ENCODE data around the gene PIK3C2G.

The PIK3C2G gene

GRCh38 chr12:18421867-18422266, 160.5 kb downstream of the PIK3C2G start:
- no peak for DNase-seq

- no peak for DNase-seq
Observed at GRCh38 chr12:18422871-18423270, 161.6 kb downstream of the PIK3C2G start.

- DNase-seq, result no peak
Observed at GRCh38 chr12:18424857-18425256, 163.5 kb downstream of the PIK3C2G start.

GRCh38 chr12:18427520-18427919, 166.2 kb downstream of the PIK3C2G start:
- DNase-seq, result no peak

- DNase-seq, result no peak
Observed at GRCh38 chr12:18428416-18428815, 167.1 kb downstream of the PIK3C2G start.

- DNase-seq, result no peak
Observed at GRCh38 chr12:18429366-18429765, 168.0 kb downstream of the PIK3C2G start.

GRCh38 chr12:18430425-18431048, 169.2 kb downstream of the PIK3C2G start:
- no peak for DNase-seq

- DNase-seq, result no peak
Observed at GRCh38 chr12:18431771-18432170, 170.5 kb downstream of the PIK3C2G start.

- DNase-seq, result no peak
Observed at GRCh38 chr12:18432206-18432605, 170.9 kb downstream of the PIK3C2G start.

- no peak for DNase-seq
Observed at GRCh38 chr12:18436170-18436569, 174.9 kb downstream of the PIK3C2G start.

- DNase-seq, result no peak
Observed at GRCh38 chr12:18439541-18439940, 178.2 kb downstream of the PIK3C2G start.

- no peak for DNase-seq
Observed at GRCh38 chr12:18443768-18444437, 182.6 kb downstream of the PIK3C2G start.

- DNase-seq, result no peak
Observed at GRCh38 chr12:18446061-18446644, 184.8 kb downstream of the PIK3C2G start.

GRCh38 chr12:18454330-18454729, 193.0 kb downstream of the PIK3C2G start:
- DNase-seq, result no peak

GRCh38 chr12:18456344-18456743, 195.0 kb downstream of the PIK3C2G start:
- DNase-seq, result no peak

- DNase-seq, result no peak
Observed at GRCh38 chr12:18457362-18457761, 196.0 kb downstream of the PIK3C2G start.

- no peak for DNase-seq
Observed at GRCh38 chr12:18461758-18462157, 200.4 kb downstream of the PIK3C2G start.

GRCh38 chr12:18462442-18462841, 201.1 kb downstream of the PIK3C2G start:
- no peak for DNase-seq

GRCh38 chr12:18467620-18468245, 206.4 kb downstream of the PIK3C2G start:
- DNase-seq, result no peak

GRCh38 chr12:18468246-18469075, 207.1 kb downstream of the PIK3C2G start:
- no peak for DNase-seq

- no peak for DNase-seq
Observed at GRCh38 chr12:18470251-18470650, 208.9 kb downstream of the PIK3C2G start.

GRCh38 chr12:18472304-18472703, 211.0 kb downstream of the PIK3C2G start:
- no peak for DNase-seq

- no peak for DNase-seq
Observed at GRCh38 chr12:18472806-18473205, 211.5 kb downstream of the PIK3C2G start.
